OCI-LY7 (cell line): ENCODE data around the gene ULK4. TPM values are rescaled to one million over a fixed set of nuclear protein-coding genes. Genes with fewer than 3 reads are reported as not detected.

Source experiments
- BruUV-seq: library from RNA; stranded (reverse); fragments of 400-500 nt; replicated peaks from 2 replicates; lab custom pipeline; 2021; lab: Mats Ljungman, UMichigan
- CTCF ChIA-PET: fragments of 300-600 bp; sonication (Branson Sonifier 250); formaldehyde crosslinking; loops from one replicate; lab custom pipeline; 2022; ENCODE audit warnings: antibody characterized with exemption; ENCODE audit not compliant: unreplicated experiment; lab: Charles Lee
- POLR2A ChIA-PET: fragments of 300-600 bp; sonication (Branson Sonifier 250); formaldehyde crosslinking; loops from one replicate; lab custom pipeline; 2022; ENCODE audit warnings: antibody characterized with exemption; lab: Charles Lee
- DNase-seq: peaks from one replicate; pipeline ENCODE4 v3.0.0-alpha.2; 2015; ENCODE audit warnings: low spot score
- H2AFZ ChIP-seq: fragments of 200-600 bp; sonication (generic), shearing (Covaris generic); 2 replicates; pipeline ENCODE4 v1.6.1; 2014; ENCODE audit warnings: mild to moderate bottlenecking, antibody characterized with exemption, low read length, moderate library complexity
- H3K27ac ChIP-seq: fragments of 200-600 bp; sonication (generic); 2 replicates; pipeline ENCODE4 v1.5.1; 2014; ENCODE audit warnings: mixed run types, low read depth, mild to moderate bottlenecking, moderate library complexity, low read length, inconsistent platforms; ENCODE audit not compliant: poor library complexity, severe bottlenecking
- H3K36me3 ChIP-seq: fragments of 200-600 bp; sonication (generic); 2 replicates; pipeline ENCODE4 v1.6.1; 2014; ENCODE audit warnings: mild to moderate bottlenecking, antibody characterized with exemption, low read length, moderate library complexity, mixed read lengths; ENCODE audit not compliant: insufficient read depth
- H3K4me1 ChIP-seq: fragments of 200-600 bp; sonication (generic); 2 replicates; pipeline ENCODE4 v1.5.1; 2014; ENCODE audit warnings: mild to moderate bottlenecking, low read length; ENCODE audit not compliant: insufficient read depth, poor library complexity, severe bottlenecking
- H3K4me2 ChIP-seq: fragments of 200-600 bp; sonication (generic); 2 replicates; pipeline ENCODE4 v1.6.1; 2014; ENCODE audit warnings: mild to moderate bottlenecking, low read length
- H3K4me3 ChIP-seq: fragments of 200-600 bp; sonication (generic); 2 replicates; pipeline ENCODE4 v1.5.1; 2014; ENCODE audit warnings: mild to moderate bottlenecking, low read depth, low read length; ENCODE audit not compliant: poor library complexity, severe bottlenecking
- H3K79me2 ChIP-seq: fragments of 200-600 bp; sonication (generic); 2 replicates; pipeline ENCODE4 v1.6.1; 2016; ENCODE audit warnings: low read depth, mild to moderate bottlenecking, low read length, moderate library complexity, mixed read lengths; ENCODE audit not compliant: insufficient read depth
- H3K9me2 ChIP-seq: fragments of 200-600 bp; sonication (generic); 2 replicates; pipeline ENCODE4 v1.6.1; 2016; ENCODE audit warnings: mild to moderate bottlenecking, low read length, mixed read lengths; ENCODE audit not compliant: insufficient read depth
- H3K9me3 ChIP-seq: fragments of 200-600 bp; sonication (generic); 2 replicates; pipeline ENCODE4 v1.6.1; 2014; ENCODE audit warnings: mild to moderate bottlenecking, mixed run types, low read length, mixed read lengths
- H4K20me1 ChIP-seq: fragments of 200-600 bp; sonication (generic); 2 replicates; pipeline ENCODE4 v1.6.1; 2014; ENCODE audit warnings: mild to moderate bottlenecking, antibody characterized with exemption, low read length, moderate library complexity, mixed read lengths; ENCODE audit not compliant: insufficient read depth
- CTCF ChIP-seq: fragments of 200-600 bp; sonication (generic); conservative IDR thresholded peaks from 2 replicates; pipeline ENCODE4 v1.5.1; 2014; ENCODE audit warnings: mild to moderate bottlenecking, antibody characterized with exemption, low read length, moderate library complexity, mixed read lengths
- EZH2phosphoT487 ChIP-seq: fragments of 200-600 bp; sonication (generic); IDR thresholded peaks from 2 replicates; pipeline ENCODE4 v1.6.1; 2018; ENCODE audit warnings: low read depth, borderline replicate concordance, mild to moderate bottlenecking, mixed run types, antibody characterized with exemption, low read length, moderate library complexity, mixed read lengths
- intact Hi-C: fragments of 100-400 bp; cut with micrococcal nuclease; formaldehyde crosslinking; loops from one replicate; pipeline ENCODE4 v1.10.0; 2022; ENCODE audit not compliant: unreplicated experiment
- total RNA-seq, 2 experiments: library from RNA; depleted of rRNA in 1 of 2; stranded (reverse); fragments of >200 nt in 1 of 2; shearing (Covaris generic) in 1 of 2; gene quantifications; 2 replicates each; pipeline ENCODE4 v1.2.3, GENCODE V29; 2014 to 2022

The ULK4 gene
- total RNA-seq, 2 experiments from 2014 or later, result 18.9 to 21.0 TPM

GRCh38 chr3:41320953-41321641 is 640.8 kb downstream of the ULK4 start:
- CTCF ChIA-PET, result no interaction called here
- H3K4me2 ChIP-seq, result no peak overlapping the region
- H3K4me3 ChIP-seq, result no peak overlapping the region
- no peaks in the 10 kb centered on the region for H3K4me1 ChIP-seq
- no peaks in the 10 kb centered on the region for H3K79me2 ChIP-seq
- TF ChIP-seq EZH2phosphoT487 (no peak), CTCF (no peak)
- no peaks in the 10 kb centered on the region for H3K9me2 ChIP-seq
- no peak for DNase-seq
- BruUV-seq, result no TSS peak
- H3K9me3 ChIP-seq, result no peaks in the 10 kb centered on the region
- no peak overlapping the region for H2AFZ ChIP-seq
- no peaks in the 10 kb centered on the region for H4K20me1 ChIP-seq
- intact Hi-C loops, result no loop called here
- no peaks in the 10 kb centered on the region for H3K36me3 ChIP-seq
- POLR2A ChIA-PET, result no interaction called here
- H3K27ac ChIP-seq, result no peak overlapping the region

DNA sequence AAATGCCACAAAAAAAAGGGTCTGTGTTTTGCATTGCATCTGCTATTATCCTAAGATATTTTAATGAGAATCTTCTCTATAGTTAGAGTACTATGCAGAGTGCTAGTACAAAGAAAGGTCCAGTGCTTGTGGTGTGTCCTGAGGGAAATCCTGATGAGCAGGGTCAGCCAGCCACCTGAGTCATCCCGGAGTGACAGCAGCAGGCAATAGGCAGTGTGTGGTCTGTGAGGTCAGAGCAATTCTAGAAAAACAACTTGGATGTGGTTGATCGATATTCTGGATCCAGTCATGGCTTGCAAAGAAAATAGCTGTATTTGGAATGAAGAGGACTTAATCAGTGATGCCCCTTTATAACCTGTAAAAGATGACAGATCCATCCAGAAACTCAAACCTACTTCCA is 643.4 kb downstream of the ULK4 start:
- no peaks in the 10 kb centered on the region for H3K9me3 ChIP-seq
- no peak overlapping the region for H3K27ac ChIP-seq
- ChIA-PET CTCF (no interaction called here), POLR2A (no interaction called here)
- H3K79me2 ChIP-seq, result no peaks in the 10 kb centered on the region
- no peak overlapping the region for H3K4me3 ChIP-seq
- H4K20me1 ChIP-seq, result no peaks in the 10 kb centered on the region
- intact Hi-C loops, result no loop called here
- TF ChIP-seq EZH2phosphoT487 (no peak), CTCF (no peak)
- H3K36me3 ChIP-seq, result no peaks in the 10 kb centered on the region
- H3K4me2 ChIP-seq, result no peak overlapping the region
- no peak overlapping the region for H2AFZ ChIP-seq
- no peaks in the 10 kb centered on the region for H3K9me2 ChIP-seq
- no TSS peak for BruUV-seq
- DNase-seq, result no peak
- H3K4me1 ChIP-seq, result no peaks in the 10 kb centered on the region

DNA sequence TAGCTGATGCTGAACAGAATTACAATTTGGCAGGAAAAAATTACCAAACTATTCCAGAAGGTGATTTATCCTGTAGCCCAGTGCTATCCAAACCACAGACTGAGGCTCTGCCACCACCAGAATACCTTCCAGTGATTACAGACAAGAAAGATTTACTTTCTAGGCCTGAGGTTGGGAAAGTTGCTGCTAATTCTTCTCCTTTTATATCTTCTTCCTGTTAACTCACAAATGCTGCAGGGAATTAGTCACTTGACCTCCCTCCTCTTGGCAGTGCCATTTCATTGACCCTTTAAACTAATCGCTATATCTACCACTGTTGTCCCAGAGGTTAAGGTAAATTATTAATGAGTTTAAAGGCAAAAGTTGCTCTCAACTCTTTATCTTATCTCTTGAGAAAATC is 644.2 kb downstream of the ULK4 start:
- no peak for TF ChIP-seq CTCF
- TF ChIP-seq EZH2phosphoT487, result no peak
- Histone ChIP-seq H3K79me2 (no peaks in the 10 kb centered on the region), H2AFZ (no peak overlapping the region), H3K9me2 (no peaks in the 10 kb centered on the region), H3K9me3 (no peaks in the 10 kb centered on the region), H3K4me2 (no peak overlapping the region), H3K36me3 (no peaks in the 10 kb centered on the region), H4K20me1 (no peaks in the 10 kb centered on the region), H3K4me3 (no peak overlapping the region), H3K4me1 (no peaks in the 10 kb centered on the region), H3K27ac (no peak overlapping the region)
- no peak for DNase-seq
- intact Hi-C loops, result no loop called here
- POLR2A ChIA-PET, result no interaction called here
- CTCF ChIA-PET, result no interaction called here
- BruUV-seq, result no TSS peak
